Measurements from ENCODE around the gene ELAC2. TPM values are rescaled to one million over a fixed set of nuclear protein-coding genes. Genes with fewer than 3 reads are reported as not detected.

The ELAC2 gene
- total and polyA plus RNA-seq, 4 donors = 10.8 to 53.8 (median 38.3) TPM

Other genes with a start within 250 kb of the ELAC2 start
- gene ARHGAP44, start 228.5 kb downstream of the ELAC2 start, total RNA-seq = 10 to 100 TPM in 1 of 2 donors, 1 to 10 TPM in 1; 7.4 to 12.6 TPM
- 10 to 100 TPM in 1 of 2 donors, 1 to 10 TPM in 1; 4.3 to 16.8 TPM for gene ARHGAP44, start 228.5 kb downstream of the ELAC2 start, polyA plus RNA-seq

Data from aorta (tissue), 4 donors.